Measurements from ENCODE around the gene POLR1E.
A peak's percentile ranks its signal among the peaks of the same experiment; 100 is the strongest.

The POLR1E gene

GRCh38 chr9:37485389-37486255, at the start of gene POLR1E:
Gene POLR1E (plus strand): TSS chr9:37485948. CDS start chr9:37486048, 100 bp downstream.
- DNase-seq, result peak; percentile 96

GRCh38 chr9:37436540-37436939, 49.2 kb upstream of the POLR1E start:
- DNase-seq, result no peak

DNA sequence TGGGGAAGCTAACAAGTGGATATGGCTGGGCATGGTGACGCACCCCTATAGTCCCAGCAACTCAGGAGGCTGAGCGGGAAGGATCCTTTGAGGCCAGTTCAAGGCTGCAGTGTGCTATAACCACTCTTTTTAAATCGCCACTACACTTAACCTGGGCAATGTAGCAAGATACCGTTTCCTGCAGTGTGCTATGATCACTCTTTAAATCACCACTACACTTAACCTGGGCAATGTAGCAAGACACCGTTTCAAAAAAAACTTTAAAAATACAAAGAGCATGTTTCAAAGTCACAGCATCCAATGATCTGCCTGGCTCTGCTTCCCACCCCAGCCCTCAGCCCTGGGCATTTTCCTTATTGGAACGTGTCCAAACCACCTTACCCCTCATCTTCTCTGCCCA, 48.7 kb upstream of the POLR1E start:
- no peak for DNase-seq

GRCh38 chr9:37437621-37438020, 48.1 kb upstream of the POLR1E start:
- no peak for DNase-seq

DNA sequence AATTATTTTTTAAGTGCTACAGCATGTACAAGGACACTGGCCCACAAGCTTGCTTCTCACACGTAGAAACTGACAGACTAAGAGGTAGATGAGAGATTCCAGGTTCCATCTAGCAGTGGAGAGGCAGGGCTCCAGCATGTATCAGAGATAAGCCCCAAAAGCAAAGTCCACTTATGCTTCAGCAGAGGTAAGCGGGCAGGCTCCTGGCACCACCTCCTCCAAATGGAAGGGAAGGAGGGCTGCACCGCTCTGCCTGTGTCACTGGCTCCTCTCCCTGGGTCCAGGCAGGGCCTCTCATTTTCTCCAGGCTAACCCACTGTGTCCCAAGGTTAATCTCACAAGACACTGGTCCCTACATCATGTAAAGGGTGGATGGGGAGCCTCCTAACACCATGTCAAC, 47.4 kb upstream of the POLR1E start:
- no peak for DNase-seq

DNA sequence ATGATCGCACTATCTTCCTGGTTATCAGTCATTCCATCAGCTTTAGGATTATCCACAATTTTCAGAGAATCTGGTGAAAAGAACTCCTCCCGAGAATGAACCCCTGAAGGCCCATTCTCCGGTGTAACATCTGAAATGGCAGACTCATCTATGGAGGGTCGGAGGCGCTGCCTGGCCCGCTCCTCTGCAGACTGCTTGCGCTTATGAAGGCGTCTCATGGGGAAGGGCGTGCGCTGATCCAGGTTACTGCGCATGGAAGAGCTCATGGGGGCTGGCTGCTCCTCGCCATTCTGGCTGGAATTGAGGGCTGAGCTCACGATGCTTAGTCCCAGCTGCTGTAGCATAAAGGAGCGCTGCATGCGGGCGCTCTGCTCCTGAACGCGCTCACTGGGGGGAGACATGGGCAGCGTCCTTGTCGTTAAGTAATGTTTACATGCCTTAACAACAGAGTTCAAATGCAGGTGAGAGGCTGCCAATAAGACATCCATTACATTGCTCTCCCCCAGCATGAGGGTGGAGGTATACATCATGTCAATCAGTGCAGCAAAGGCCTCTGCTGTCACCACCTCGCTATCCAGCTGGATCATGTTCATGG, 43.9 kb upstream of the POLR1E start:
- DNase-seq, result no peak

- DNase-seq, result no peak
Measured at GRCh38 chr9:37442556-37442955, 43.2 kb upstream of the POLR1E start.

DNA sequence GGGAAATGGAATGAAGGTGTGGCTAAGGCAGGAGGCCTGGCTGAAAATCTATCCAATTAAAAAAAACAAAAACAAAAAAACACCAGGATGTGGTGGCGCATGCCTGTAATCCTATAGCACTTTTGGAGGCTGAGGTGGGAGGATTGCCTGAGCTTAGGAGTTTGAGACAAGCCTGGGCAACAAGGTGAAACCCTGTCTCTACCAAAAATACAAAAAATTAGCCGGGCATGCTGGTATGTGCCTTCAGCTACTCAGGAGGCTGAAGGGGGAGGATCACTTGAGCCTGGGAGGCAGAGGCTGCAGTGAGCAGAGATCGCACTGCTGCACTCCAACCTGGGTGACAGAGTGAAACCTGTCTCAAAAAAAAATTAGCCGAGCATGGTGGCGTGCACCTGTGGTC, 42.2 kb upstream of the POLR1E start:
- DNase-seq, result no peak

- no peak for DNase-seq
Measured at GRCh38 chr9:37444890-37445289, 40.9 kb upstream of the POLR1E start.

GRCh38 chr9:37445832-37446231, 39.9 kb upstream of the POLR1E start:
- no peak for DNase-seq

DNA sequence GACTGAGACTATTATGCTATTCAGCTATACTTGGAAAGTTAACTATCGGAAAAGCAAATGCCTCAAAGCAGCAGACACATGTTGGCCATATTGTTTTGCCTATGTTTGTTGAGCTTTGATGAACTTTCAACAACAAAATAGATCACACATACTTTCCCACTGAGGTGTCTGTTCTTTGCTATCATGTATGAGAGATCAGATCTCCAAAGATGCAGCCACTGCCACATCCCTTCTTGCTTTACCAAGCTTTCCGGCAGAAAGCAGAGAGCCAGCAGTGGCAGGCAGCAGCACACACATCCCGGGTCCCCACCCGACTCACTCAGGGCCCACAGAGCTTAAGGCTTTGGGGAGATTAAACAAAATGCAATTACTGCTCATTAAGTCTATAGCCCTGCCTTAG, 39.3 kb upstream of the POLR1E start:
- no peak for DNase-seq

- DNase-seq, result no peak
Measured at GRCh38 chr9:37447111-37447510, 38.6 kb upstream of the POLR1E start.

GRCh38 chr9:37449862-37450632, 35.7 kb upstream of the POLR1E start:
- no peak for DNase-seq

DNA sequence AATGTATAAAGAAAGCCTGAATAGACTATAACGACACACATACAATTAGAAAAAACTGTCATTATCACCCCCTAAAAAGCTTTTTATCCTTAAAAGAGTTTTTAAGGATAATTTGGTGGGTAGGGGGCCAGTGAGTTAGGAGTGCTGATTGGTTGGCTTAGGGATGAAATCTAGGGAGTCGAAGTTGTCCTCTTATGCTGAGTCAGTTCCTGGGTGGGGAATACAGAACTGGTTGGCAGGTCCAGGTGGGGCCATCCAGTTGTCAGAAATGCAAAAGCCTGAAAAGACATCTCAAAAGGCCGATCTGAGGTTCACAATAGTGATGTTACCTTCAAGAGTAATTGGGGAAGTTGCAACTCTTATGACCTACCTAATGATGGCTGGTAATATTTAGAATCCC, 34.1 kb upstream of the POLR1E start:
- DNase-seq, result no peak

DNA sequence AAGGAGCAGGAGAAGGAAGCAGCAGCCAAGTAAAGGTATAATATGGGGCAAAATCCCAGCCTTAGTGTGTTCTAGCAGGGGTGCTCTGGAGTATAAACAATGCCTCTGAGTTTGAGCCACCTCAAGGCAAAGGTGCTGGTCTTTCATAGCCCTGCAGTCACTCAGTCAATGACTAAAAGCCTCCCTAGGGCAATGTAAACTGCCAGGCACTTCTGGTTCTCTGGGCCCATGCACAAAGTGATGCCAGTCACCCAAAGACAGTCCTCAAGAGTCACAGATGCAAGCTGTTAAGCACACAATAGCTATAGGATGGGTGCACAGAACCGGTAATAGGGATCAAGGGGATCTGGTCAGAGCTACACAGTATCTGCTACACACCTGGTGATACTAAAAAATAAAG, 33.1 kb upstream of the POLR1E start:
- no peak for DNase-seq

DNA sequence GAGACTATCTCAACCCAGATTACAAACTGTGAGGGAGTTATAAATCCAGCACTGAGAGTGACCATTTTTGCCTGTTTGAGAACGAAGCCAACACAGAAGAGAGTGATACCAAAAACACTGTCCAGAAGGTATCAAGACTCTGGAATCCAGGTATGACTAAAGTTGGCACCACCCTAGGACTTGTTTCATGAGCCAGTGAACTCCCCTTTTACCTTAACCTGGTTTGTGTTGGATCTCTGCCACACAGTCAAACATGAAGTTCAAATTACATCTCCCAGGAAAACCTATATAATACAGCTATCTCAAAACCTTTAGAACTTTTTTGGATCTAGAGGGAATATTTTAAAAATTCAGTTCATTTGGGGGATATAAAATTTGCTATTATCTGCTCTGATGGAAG, 31.9 kb upstream of the POLR1E start:
- DNase-seq, result no peak

GRCh38 chr9:37454238-37454637, 31.5 kb upstream of the POLR1E start:
- no peak for DNase-seq

DNA sequence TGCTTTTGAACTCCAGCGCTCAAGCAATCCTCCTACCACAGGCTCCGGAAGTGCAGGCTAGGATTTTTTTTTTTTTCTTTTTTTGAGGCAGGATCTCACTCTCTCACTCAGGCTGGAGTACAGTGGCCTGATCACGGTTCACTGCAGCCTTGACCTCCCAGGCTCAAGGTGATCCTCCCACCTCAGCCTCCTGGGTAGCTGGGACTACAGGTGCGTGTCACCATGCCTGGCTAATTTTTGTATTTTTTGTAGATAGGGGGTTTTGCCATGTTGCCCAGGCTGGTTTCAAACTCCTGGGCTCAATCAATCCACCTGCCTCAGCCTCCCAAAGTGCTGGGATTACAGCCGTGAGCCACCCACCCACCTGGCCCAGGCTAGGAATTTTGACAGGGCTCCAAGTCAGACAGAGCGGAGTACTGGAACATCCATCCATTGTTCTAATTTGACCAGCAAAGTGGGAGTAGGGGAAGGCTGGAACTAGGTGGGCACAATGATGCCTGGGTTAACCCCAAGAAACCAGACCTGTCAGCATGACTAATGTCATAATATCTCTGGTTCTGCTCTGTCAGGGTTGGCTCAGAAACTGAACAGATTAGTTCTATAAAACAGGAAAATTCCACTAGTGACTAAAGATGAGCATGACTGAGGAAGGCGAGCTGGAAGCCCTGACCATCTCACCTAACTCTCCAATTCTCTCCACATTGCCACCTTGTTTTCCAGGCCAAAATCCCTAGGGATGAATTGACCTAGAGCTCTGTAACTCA, 29.7 kb upstream of the POLR1E start:
- DNase-seq, result no peak

- no peak for DNase-seq
Measured at GRCh38 chr9:37456817-37457216, 28.9 kb upstream of the POLR1E start.

- no peak for DNase-seq
Measured at GRCh38 chr9:37464006-37464405, 21.7 kb upstream of the POLR1E start.

GRCh38 chr9:37464426-37465248, 21.1 kb upstream of the POLR1E start:
- DNase-seq, result peak; percentile 79
